OCI-LY7 (cell line): ENCODE data around the gene SPATA16. TPM values are rescaled to one million over a fixed set of nuclear protein-coding genes. Genes with fewer than 3 reads are reported as not detected.

Experiments used
- BruUV-seq: library from RNA; stranded (reverse); fragments of 400-500 nt; replicated peaks from 2 replicates; lab custom pipeline; 2021; lab: Mats Ljungman, UMichigan
- CTCF ChIA-PET: fragments of 300-600 bp; sonication (Branson Sonifier 250); formaldehyde crosslinking; loops from one replicate; lab custom pipeline; 2022; ENCODE audit warnings: antibody characterized with exemption; ENCODE audit not compliant: unreplicated experiment; lab: Charles Lee
- POLR2A ChIA-PET: fragments of 300-600 bp; sonication (Branson Sonifier 250); formaldehyde crosslinking; loops from one replicate; lab custom pipeline; 2022; ENCODE audit warnings: antibody characterized with exemption; lab: Charles Lee
- DNase-seq: peaks from one replicate; pipeline ENCODE4 v3.0.0-alpha.2; 2015; ENCODE audit warnings: low spot score
- H2AFZ ChIP-seq: fragments of 200-600 bp; sonication (generic), shearing (Covaris generic); 2 replicates; pipeline ENCODE4 v1.6.1; 2014; ENCODE audit warnings: mild to moderate bottlenecking, antibody characterized with exemption, low read length, moderate library complexity
- H3K27ac ChIP-seq: fragments of 200-600 bp; sonication (generic); 2 replicates; pipeline ENCODE4 v1.5.1; 2014; ENCODE audit warnings: mixed run types, low read depth, mild to moderate bottlenecking, moderate library complexity, low read length, inconsistent platforms; ENCODE audit not compliant: poor library complexity, severe bottlenecking
- H3K36me3 ChIP-seq: fragments of 200-600 bp; sonication (generic); 2 replicates; pipeline ENCODE4 v1.6.1; 2014; ENCODE audit warnings: mild to moderate bottlenecking, antibody characterized with exemption, low read length, moderate library complexity, mixed read lengths; ENCODE audit not compliant: insufficient read depth
- H3K4me1 ChIP-seq: fragments of 200-600 bp; sonication (generic); 2 replicates; pipeline ENCODE4 v1.5.1; 2014; ENCODE audit warnings: mild to moderate bottlenecking, low read length; ENCODE audit not compliant: insufficient read depth, poor library complexity, severe bottlenecking
- H3K4me2 ChIP-seq: fragments of 200-600 bp; sonication (generic); 2 replicates; pipeline ENCODE4 v1.6.1; 2014; ENCODE audit warnings: mild to moderate bottlenecking, low read length
- H3K4me3 ChIP-seq: fragments of 200-600 bp; sonication (generic); 2 replicates; pipeline ENCODE4 v1.5.1; 2014; ENCODE audit warnings: mild to moderate bottlenecking, low read depth, low read length; ENCODE audit not compliant: poor library complexity, severe bottlenecking
- H3K79me2 ChIP-seq: fragments of 200-600 bp; sonication (generic); 2 replicates; pipeline ENCODE4 v1.6.1; 2016; ENCODE audit warnings: low read depth, mild to moderate bottlenecking, low read length, moderate library complexity, mixed read lengths; ENCODE audit not compliant: insufficient read depth
- H3K9me2 ChIP-seq: fragments of 200-600 bp; sonication (generic); 2 replicates; pipeline ENCODE4 v1.6.1; 2016; ENCODE audit warnings: mild to moderate bottlenecking, low read length, mixed read lengths; ENCODE audit not compliant: insufficient read depth
- H3K9me3 ChIP-seq: fragments of 200-600 bp; sonication (generic); 2 replicates; pipeline ENCODE4 v1.6.1; 2014; ENCODE audit warnings: mild to moderate bottlenecking, mixed run types, low read length, mixed read lengths
- H4K20me1 ChIP-seq: fragments of 200-600 bp; sonication (generic); 2 replicates; pipeline ENCODE4 v1.6.1; 2014; ENCODE audit warnings: mild to moderate bottlenecking, antibody characterized with exemption, low read length, moderate library complexity, mixed read lengths; ENCODE audit not compliant: insufficient read depth
- EZH2phosphoT487 ChIP-seq: fragments of 200-600 bp; sonication (generic); IDR thresholded peaks from 2 replicates; pipeline ENCODE4 v1.6.1; 2018; ENCODE audit warnings: low read depth, borderline replicate concordance, mild to moderate bottlenecking, mixed run types, antibody characterized with exemption, low read length, moderate library complexity, mixed read lengths
- intact Hi-C: fragments of 100-400 bp; cut with micrococcal nuclease; formaldehyde crosslinking; loops from one replicate; pipeline ENCODE4 v1.10.0; 2022; ENCODE audit not compliant: unreplicated experiment
- total RNA-seq, 2 experiments: library from RNA; depleted of rRNA in 1 of 2; stranded (reverse); fragments of >200 nt in 1 of 2; shearing (Covaris generic) in 1 of 2; gene quantifications; 2 replicates each; pipeline ENCODE4 v1.2.3, GENCODE V29; 2014 to 2022
- TF ChIP-seq, protein P1 (sequence below): fragments of 200-600 bp; sonication (generic); conservative IDR thresholded peaks from 2 replicates; pipeline ENCODE4 v1.5.1; 2014; ENCODE audit warnings: mild to moderate bottlenecking, antibody characterized with exemption, low read length, moderate library complexity, mixed read lengths

The SPATA16 gene
- total RNA-seq, 2 experiments from 2014 or later: not detected

DNA sequence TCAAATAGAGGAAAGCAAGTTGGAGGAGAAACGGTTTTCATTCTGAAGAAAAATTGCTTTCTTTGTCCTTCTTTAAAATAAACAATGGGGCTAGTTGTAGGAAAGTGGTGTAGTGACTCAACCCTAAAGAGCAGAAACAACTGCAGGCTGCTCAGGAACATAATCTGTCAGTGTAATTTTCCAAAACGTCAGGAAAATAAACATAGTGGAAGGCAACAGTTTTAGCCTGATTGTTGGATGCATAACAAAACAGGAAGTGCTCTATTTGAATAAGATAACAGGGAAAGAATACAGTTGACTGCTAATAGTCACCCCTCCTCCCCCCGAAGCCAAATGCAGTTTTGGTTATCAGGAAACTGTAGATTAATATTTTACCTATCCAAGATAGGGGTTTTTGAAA lies 222.9 kb downstream of the SPATA16 start:
- ChIA-PET CTCF (no interaction called here), POLR2A (no interaction called here)
- no peak for DNase-seq
- TF ChIP-seq EZH2phosphoT487: no peak
- TF ChIP-seq, protein P1, sequence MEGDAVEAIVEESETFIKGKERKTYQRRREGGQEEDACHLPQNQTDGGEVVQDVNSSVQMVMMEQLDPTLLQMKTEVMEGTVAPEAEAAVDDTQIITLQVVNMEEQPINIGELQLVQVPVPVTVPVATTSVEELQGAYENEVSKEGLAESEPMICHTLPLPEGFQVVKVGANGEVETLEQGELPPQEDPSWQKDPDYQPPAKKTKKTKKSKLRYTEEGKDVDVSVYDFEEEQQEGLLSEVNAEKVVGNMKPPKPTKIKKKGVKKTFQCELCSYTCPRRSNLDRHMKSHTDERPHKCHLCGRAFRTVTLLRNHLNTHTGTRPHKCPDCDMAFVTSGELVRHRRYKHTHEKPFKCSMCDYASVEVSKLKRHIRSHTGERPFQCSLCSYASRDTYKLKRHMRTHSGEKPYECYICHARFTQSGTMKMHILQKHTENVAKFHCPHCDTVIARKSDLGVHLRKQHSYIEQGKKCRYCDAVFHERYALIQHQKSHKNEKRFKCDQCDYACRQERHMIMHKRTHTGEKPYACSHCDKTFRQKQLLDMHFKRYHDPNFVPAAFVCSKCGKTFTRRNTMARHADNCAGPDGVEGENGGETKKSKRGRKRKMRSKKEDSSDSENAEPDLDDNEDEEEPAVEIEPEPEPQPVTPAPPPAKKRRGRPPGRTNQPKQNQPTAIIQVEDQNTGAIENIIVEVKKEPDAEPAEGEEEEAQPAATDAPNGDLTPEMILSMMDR: no peak
- Histone ChIP-seq H3K4me1 (no peaks in the 10 kb centered on the region), H3K79me2 (no peaks in the 10 kb centered on the region), H3K4me3 (no peak overlapping the region), H3K9me2 (no peaks in the 10 kb centered on the region), H2AFZ (no peak overlapping the region), H3K27ac (no peak overlapping the region), H3K4me2 (no peak overlapping the region), H3K9me3 (no peaks in the 10 kb centered on the region), H3K36me3 (no peaks in the 10 kb centered on the region), H4K20me1 (no peaks in the 10 kb centered on the region)
- intact Hi-C loops: no loop called here
- BruUV-seq: no TSS peak

DNA sequence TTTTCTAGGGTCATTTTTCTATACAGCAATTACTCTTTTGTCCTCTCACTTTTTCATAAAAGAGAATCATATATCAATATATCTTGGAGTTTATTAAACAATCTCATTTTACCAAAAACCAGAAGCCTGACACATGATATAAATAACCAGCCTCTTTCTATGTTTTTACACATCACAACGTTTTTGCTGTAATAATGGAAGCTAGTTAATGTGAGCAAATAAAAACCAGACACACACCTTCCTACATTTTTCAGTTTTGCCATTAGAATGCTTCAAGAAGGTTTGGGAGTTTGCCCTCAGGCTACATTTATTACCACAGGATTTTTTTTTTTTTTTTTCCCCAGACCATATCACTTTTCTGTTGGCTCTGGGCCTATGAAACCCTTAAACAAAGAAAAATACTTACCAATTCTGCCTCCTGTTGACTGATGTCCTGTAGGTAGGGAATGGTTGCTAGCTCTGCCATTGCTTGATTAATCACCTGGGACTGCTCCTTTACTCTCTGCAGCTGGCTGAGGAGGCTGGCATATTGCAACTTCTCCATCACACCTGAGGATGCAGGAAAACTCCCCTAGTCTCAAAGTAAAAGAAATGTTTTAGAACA lies 225.0 kb downstream of the SPATA16 start:
- Histone ChIP-seq H3K27ac (no peak overlapping the region), H4K20me1 (no peaks in the 10 kb centered on the region), H3K9me3 (no peaks in the 10 kb centered on the region), H3K36me3 (no peaks in the 10 kb centered on the region), H2AFZ (no peak overlapping the region), H3K4me3 (no peak overlapping the region), H3K4me2 (no peak overlapping the region), H3K4me1 (no peaks in the 10 kb centered on the region), H3K9me2 (no peaks in the 10 kb centered on the region), H3K79me2 (no peaks in the 10 kb centered on the region)
- TF ChIP-seq, protein P1: no peak
- TF ChIP-seq EZH2phosphoT487: no peak
- BruUV-seq: no TSS peak
- ChIA-PET POLR2A (no interaction called here), CTCF (no interaction called here)
- DNase-seq: no peak
- intact Hi-C loops: no loop called here

DNA sequence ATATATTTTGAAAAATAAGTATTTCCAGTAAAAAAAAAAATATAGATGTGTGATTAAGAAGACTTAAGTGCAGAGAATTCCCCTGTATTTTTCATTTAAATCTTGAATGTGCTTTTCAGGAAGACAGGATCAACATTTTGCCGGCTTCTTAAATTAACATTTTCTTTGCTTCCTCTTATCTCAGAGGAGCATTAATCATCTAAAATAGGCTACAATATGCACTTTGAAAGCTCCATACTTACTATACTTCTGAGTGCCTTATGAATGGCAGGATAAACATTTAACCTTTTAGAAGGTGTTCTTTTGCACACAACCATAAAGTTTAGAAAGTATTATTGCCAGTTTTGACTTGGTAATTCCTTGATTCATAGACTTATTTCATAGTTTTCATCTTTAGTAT lies 226.2 kb downstream of the SPATA16 start:
- H3K27ac ChIP-seq: no peak overlapping the region
- ChIA-PET POLR2A (no interaction called here), CTCF (no interaction called here)
- H4K20me1 ChIP-seq: no peaks in the 10 kb centered on the region
- intact Hi-C loops: no loop called here
- BruUV-seq: no TSS peak
- no peaks in the 10 kb centered on the region for H3K9me2 ChIP-seq
- H3K36me3 ChIP-seq: no peaks in the 10 kb centered on the region
- H2AFZ ChIP-seq: no peak overlapping the region
- no peaks in the 10 kb centered on the region for H3K4me1 ChIP-seq
- H3K79me2 ChIP-seq: no peaks in the 10 kb centered on the region
- no peak for DNase-seq
- no peak overlapping the region for H3K4me3 ChIP-seq
- TF ChIP-seq, protein P1: no peak
- no peak for TF ChIP-seq EZH2phosphoT487
- H3K4me2 ChIP-seq: no peak overlapping the region
- no peaks in the 10 kb centered on the region for H3K9me3 ChIP-seq
